ENCODE results near the gene PKP1.

The PKP1 gene

DNA sequence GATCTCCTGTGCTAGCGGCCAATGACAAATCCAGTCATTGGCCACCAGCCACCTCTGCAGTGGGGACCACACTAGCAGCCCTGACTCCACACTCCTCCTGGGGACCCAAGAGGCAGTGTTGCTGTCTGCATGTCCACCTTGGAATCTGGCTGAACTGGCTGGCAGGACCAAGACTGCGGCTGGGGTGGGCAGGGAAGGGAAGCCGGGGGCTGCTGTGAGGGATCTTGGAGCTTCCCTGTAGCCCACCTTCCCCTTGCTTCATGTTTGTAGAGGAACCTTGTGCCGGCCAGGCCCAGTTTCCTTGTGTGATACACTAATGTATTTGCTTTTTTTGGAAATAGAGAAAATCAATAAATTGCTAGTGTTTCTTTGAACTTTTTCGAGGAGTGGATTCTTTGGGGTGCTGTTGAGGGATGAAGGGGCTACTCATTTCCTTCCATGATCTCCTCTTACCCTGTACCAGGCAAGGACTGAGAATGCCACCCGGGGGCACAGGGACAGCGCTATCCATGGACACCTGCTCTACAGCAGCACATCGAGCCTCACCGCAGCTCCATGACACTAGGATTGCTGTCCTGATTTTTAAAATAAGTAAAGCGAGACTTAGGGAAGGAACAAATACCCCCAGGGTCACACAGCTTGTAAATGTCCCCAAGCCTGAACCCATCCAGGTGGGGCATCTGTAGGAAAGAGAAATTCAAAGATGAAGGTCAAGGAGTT is 49.5 kb downstream of the PKP1 start:
- DNase-seq, result no peak

DNA sequence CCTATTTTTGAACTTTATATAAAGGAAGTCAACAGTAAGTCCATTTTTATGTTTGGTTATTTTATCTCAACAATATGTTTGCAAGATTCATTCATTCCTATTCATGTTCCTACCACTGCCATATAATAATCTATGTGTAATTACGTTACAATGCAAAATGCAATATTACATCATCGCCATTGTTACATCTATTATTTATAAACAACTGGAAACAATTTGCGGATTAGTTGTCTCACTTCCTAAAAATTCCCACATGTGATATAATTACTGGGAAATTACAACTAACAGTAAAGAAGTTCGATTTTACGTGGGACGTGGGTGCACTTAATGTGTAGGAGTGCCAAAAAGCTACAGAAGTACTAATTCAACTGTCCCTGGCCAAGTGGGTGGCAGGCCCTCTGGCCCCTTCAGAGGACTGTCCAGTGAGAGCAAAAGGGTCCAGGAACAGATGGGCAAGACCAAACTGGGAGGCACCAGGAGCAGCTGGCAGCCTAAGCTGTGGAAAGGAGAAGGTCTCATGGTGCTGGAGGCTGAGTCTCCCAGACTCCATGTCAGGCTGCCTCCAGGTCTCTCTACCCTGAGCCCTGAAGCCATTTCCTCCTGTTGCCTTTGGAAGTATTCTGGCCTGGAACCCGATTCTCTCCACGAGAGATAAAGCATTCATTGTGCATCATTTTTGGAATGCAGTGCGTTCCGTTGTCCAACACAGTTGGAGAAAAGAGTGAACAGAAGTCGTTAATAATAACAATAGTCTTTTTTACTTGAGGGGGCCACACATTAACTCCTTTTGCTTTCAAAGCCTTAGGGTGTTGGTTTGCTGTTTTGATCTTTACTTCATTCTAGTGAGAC is 51.2 kb downstream of the PKP1 start:
- no peak for DNase-seq

DNA sequence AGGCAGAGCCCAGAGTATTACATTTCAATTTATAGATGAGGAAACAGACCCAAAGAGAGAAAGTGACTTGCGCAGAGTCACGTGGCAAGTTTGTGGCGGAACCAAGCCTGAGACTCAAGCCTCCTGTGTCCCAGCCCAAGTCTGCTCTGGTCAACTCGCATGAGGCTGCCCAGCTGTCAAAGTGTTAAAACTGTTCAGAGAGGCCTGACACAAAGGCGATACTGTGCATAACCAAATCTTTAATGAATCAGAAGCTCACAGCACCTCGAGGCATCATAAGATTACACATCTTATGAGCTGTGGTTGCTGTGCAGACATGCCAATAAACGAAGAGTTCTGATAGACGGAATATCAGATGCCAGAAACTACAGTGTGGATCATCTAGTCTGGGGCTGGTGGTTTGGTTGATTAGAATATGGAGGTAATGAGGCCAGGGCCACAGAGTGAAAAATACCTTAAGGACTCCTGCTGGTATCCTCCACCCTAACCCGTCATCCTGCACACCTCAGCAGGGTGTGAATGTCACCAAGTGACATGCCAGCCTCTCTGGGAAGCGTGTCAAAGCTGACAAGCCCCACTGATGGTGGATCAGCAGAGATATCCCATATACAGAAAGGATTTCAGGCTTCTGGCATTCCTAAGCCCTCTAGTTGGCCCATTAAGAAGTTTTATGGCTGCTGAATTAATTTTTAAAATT is 52.0 kb downstream of the PKP1 start:
- no peak for DNase-seq

DNA sequence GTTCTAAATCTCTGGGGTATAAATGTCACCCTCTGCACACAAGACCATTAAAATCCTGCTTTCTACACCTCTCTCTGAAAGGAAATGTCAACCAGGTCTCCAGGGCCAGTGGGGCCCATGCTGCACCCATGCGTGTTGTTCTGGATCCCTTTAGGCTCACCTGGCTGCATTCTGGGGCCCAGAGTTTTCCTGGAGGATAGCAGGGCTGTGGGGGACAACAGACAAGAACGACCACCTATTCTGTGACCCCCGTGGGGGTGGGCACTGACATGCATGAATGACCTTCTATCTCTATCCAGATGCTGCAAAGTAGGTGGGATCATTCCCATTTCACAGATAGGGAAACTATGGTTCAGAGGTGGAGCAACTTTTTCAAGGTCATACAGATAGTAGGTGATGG is 52.6 kb downstream of the PKP1 start:
- no peak for DNase-seq

DNA sequence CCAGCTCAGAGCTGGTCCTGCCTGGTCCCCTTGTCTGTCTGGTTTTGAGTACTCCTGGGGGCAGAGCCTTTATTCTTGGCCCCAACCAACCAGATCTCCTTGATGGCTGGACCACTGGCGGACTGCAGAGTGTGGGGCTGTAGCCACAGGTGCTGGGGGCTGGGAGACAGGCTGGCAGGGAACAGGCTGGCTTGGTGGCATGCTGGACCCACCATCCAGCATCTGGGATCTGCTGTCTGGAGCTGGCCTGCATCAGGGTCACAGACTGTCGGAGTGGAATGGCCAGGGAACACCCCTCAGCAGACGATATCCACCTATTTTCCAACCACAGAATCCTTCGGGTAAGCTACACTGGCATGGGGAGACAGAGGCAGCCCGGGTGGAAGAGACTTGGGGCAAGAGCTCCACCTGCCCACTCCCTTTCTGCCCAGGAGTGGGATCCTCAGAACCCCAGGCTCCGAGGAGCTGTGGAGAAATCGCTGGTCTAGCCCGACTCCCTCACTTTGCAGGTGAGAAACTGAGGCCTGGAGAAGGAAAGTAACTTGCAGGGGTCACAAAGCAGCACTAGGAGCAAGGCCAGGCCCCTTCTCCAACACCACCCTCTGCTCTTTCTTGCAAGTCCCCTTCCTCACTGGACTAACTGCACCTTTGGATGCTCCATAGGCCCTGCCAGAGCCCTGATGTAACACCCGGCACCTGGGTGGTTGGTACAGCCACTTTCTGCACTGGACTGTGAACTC is 53.6 kb downstream of the PKP1 start:
- DNase-seq, result no peak

DNA sequence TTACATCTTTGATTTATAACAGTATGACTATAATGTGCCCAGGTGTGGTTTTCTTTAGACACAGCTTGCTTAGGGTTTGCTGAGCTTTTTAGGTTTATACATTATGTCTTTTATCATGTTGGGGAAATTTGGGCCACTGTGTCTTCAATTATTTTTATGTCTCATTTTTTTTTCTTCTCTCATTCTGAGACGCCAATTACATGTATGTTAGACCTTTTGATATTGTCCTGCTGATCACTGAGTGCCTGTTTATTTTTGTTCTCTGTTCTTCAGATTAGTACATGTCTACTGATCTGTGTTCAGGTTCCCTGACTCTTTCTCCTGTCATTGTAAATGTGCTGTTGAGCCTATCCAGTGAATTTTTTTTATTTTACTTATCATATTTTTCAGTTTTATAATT is 58.1 kb downstream of the PKP1 start:
- no peak for DNase-seq

DNA sequence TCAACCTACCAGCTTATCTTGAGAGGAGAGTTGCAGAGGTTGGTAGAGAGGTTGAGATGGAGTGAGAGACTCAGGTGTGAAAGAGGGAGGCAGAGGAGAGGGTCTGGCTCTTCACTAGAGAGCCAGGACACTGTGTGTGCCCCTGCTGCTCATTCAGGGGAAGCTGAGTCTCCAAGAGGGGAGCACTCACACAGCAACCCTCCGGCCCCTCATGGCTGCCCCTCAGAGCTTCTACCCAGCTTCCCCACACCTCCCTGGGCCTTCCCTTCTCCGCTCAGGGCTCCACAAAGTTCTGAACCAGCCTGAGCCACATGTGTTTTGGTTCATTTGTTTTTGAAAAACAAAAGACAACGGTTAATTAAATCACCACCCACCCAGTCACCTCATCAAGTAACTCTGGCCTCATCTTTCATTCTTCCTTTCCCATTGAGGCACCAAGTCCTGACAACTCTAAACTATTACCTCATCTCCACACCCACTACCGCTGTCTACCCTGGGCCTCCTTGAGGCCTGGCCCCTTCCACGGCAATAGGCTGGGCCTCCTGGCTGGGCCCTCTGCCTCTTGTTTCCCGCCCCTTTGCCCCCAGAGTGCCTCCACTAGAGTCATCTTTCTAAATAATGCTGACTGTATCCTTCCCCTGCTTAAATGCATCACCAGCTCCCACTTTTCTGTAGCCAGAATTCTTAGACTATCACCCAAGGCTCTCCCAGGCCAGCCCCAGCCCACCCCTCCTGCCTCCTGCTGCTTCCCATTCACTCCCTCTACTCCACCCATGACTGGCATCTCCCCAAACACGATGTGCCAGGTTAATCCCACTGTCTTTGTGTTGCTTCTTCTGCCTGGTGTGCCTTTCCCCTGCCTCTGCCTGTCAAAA is 61.1 kb downstream of the PKP1 start:
- DNase-seq, result no peak

DNA sequence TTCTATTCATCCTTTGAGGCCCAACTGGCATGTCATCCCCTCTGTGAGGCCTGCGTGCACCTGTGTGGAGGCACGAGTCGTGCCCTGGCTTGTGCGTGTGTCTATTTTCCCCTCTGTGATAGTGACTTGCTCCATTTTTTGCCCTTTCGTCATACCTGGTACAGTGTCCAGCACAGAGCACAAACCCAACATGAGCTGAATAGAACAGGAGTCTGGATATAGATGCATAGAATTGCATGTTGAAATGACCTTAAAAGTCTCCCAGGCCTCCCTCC is 61.7 kb downstream of the PKP1 start:
- no peak for DNase-seq

DNA sequence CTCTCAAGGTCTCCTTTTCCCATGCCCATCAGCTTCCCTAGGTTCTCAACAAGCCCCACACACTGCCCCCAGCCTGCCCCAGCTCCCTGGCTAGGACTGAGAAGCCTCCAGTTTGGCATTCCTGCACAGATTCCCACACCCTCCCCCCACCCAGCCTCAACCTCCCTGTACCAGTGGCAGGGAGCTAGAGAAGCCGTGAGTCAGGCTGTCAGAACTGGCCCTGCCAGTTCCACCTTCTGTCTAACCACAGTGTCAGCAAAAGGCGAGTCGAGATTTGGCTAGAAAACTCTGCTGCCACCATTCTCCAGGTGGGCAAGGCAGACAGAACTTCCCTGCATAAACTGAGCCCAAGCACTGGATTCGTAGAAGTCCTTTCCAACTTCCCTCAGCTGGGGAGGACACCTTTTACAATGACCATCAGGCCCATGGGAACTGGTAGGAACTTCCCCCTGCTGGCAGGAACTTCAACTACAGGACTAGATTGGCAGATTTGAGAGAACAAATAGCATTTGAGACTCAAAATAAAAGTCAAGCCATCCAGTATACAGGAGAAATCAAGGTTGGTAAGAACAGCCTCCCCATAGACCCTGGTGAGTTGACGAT is 63.1 kb downstream of the PKP1 start:
- DNase-seq, result peak; percentile 20

DNA sequence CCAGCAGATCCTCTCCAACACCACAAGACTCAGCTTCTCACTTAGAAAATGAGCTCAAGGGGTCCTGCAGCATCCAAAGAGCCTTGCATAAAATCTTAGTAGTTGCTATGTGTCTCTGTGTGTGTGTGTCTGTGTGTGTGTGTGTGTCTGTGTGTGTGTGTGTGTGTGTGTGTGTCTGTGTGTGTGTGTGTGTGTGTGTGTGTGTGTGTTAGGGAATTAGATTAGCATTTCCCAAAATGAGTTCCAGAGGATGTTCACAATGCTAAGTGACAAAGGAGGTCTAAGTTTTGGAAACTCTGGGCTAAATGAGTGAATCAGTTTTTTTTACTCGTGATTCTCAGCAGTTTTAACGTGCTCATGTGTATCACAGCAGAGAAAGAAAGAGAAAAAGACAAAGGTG is 63.7 kb downstream of the PKP1 start:
- DNase-seq, result no peak

DNA sequence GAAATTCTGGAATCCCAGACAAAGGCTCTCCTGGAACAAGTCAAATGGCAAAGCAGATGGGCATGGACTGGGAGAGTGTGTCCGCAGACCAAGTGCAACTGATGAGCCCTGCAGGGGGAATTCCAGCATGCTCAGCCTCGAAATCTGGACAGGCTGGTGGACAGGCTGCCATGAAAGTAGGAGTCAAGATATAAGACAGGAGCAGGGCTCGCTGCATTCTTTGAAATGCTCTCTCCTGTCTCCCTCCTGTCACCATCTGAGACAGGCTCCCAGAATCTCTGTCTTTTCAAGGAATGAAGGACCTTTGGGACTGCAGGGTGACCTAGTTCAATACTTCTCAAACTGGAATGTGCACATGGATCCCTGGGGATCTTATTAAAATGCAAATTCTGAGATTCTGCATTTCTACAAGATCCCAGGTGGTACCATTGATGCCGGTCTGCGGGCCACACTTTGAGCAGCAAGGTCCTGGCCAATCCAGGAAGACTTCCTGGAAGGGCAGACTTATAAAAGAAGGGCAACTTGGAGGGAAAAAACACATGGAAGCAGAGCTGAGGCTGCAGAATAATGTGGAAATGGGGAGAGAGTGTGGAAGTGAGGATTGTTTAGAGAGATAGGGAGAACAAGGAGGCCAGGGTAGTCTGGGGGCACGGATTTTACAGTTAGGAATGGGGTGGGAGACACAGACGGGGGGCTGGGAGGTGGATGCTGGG is 64.3 kb downstream of the PKP1 start:
- DNase-seq, result no peak

DNA sequence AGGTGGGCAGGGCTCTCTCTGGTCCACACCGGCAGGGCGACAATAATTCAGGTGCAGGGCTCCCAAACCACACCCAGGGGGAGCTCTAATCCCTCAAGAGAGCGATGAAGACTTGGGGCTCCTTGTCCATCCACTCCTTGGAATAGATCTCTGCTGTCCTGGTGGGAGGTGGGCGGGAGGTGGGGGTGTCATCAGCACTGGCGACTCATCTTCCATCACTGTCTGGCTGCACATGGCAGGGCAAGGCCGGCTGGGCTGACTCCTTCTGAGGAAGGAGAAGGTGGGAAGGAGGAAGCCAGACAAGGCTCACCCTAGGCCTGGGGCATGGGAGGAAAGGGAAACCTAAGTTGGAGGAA is 64.9 kb downstream of the PKP1 start:
- peak; percentile 62 for DNase-seq

DNA sequence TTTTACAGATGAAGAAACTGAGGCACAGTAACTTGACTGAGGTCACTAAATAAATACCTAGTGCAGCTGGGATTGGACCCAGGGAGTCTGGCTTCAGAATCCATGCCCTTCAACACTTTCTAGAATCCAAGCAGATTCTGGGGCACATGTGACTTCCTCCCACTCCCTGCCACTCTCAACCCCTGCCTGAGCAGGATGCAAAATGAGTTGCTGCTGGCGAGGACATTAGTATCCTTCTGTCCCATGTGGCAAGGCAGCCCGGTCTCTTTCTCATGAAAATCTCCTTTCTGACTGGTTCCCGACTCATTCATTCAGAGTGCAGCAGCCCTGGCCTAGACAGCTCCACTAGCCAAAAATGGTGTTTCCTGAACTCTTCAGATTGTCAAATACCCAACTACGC is 65.8 kb downstream of the PKP1 start:
- DNase-seq, result no peak

DNA sequence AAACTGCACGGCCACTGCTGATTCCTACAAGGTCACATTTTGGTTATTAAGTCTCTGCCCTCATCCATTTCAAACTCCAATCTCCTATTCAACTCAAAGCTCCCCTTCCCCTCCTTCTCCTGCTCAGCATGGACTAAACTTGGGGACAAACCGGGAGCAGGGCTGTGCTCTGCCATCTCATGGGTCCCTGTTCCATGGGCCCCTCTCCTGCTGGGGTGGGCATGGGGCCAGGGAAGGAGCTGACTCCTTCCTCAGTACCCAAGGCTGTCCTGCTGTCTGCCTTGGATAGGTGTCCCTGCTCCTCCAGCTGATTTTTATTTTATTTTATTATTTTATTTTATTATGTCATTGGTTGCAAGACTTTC is 67.0 kb downstream of the PKP1 start:
- DNase-seq, result no peak

DNA sequence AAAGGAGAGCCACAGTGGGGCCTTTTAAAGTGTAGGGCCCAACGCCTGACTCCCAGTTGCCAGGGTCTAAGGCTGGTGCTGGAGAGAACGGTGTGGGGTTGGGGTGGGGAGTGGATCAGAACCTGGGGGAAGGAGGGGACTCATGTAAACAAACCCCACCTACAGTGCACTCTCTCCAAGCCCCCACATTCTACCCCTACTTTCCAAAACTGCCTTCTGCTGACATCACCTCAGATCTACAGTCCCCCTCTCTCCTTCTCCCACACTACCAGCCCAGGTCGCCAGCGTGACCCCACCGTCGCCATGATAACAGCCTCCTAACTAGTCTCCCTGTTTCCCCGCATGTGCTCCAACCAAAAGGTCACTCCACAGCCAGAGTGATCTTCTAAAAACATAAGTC is 67.6 kb downstream of the PKP1 start:
- no peak for DNase-seq

DNA sequence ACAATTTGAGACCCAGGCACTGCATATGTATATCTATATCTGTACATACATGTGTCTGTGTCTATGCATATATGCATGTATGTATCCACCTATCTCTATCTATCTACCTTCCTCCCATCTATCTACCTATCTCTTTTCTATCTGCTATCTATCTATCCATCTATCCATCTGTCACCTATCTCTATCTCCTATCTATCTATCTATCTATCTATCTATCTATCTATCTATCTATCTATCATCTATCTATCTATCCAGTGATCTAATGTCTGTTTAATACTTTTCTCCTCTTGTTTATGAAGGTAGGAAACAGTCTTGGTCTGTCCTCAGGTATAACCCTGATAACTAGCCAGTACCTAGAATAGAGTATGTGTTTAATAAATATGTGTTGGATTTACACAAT is 68.3 kb downstream of the PKP1 start:
- DNase-seq, result no peak

DNA sequence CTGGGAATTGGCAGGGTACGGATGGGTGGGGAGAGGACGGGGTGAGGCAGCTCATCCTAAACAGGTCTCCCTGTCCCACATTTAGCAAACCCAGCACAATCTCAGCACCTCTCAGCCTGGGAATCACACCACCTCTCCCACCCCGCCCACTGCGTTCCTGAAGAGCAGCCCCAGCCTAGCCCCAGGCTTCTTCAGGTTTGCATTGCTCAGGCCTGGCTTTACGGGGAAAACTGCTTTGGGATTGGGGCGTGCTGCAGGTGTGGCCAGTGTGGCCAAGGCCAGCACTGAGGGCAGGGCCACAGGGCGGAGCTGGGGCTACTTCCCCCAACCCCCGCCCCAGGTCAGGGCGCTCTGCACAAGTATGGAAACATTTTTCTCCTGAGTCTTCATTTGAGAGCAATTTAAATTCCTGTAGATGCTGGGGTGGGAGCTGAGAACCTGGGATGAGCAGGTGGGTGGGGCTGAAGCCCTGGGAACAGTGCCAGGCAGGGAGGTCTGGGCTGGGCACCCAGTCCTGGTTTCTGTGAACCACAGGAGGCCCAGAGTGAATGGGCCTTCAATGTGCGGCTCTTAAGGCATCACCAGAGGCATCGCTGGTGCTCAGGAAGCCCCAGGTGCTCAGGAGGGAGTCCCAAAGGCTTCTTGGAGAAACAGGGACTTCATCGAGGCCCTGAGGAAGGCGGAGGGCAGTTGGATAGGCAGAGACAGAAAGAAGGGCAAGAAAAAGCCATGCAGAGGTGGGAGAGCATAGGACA is 70.1 kb downstream of the PKP1 start:
- DNase-seq, result no peak

DNA sequence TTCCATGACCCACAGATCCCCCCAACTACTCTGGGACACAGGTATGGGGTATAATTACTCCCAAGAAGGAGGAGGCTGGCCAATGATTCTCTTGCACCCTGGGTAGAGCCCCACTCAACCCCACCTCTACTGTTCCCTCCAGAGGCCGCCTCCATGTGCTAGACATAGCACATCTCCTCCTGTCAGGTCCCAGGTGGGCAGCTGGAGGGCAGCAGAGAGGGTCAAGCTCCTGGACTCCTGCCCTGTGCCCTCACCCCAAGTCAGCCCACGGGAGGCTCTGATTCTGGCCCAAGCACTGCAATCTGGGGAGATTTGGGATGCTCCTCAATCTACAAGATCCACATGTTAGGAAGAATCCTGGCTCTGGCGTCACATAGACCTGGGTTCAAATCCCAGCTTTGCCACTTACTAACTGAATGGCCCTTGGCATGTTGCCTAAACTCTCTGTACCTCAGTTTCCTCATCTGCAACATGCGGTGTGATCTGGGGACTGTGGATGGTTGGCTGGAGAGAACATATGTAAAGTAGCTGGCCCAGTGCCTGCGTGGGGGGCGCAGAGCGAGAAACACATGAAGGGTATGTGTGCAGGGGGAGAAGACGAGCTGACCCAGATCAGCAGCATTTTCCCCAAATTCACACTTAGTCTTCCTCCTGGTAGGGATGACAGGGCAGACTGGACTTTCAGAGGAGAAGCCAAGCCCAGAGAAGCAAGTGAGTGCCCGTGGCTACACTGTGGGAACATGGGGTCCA is 71.0 kb downstream of the PKP1 start:
- no peak for DNase-seq

DNA sequence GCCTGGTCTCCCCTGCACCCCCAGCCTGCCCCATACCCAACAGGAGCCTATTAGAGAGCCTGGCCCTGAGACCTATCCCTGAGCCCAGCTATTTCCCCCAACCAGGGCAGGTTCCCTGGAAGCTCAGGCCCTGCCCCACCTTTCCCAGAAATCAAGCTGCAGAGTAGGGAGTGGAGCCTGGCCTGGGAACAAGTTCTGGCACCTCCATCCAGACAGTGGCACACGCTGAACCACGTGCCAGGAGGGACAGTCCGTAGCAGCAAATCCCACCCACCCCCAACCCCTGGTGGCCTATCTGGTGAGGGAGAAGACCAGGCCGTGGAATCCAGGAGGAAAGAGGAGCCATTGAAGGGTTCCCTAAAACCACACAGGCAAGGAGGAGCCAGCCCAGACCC is 71.6 kb downstream of the PKP1 start:
- DNase-seq, result no peak

DNA sequence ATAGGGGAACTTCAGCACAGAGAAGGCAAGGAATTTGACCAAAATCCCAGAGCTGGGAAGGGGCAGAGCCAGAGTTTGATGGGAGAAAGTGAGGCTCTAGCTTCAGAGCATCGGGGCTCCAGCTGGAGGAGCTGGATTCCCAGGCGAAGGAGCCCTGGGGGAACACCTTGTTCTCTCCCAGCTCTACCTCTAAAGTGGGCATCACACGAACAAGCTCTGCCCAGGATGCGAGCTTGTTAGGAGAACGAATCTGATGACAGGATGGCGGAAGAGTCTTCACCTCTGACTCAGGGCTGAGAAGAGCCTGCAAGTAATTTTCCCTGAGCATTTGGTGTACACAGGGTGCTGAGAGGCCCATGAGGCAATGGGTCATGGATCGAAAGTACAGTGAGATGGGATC is 72.2 kb downstream of the PKP1 start:
- no peak for DNase-seq

All from NCI-H1436 (cell line).